Ectodermal cell (in vitro differentiated cells): ENCODE results near the gene KDM5B.
"Not testable (repeated sequence)": the region's sequence is repeated elsewhere in the genome, so short reads cannot be mapped to it uniquely, and the experiment has no call there.

Source experiments
- H3K27ac ChIP-seq: 2 replicates; pipeline ENCODE4 v1.7.0; 2013; ENCODE audit warnings: mild to moderate bottlenecking, low read depth, low read length; ENCODE audit not compliant: insufficient read depth, poor library complexity, severe bottlenecking
- H3K27me3 ChIP-seq: 2 replicates; pipeline ENCODE4 v1.7.0; 2013; ENCODE audit warnings: mild to moderate bottlenecking, low read length; ENCODE audit not compliant: insufficient read depth, control insufficient read depth, poor library complexity, severe bottlenecking
- H3K36me3 ChIP-seq: one replicate; pipeline ENCODE4 v1.7.0; 2013; ENCODE audit warnings: low read length; ENCODE audit not compliant: control insufficient read depth, insufficient read depth
- H3K4me1 ChIP-seq: one replicate; pipeline ENCODE4 v1.7.0; 2013; ENCODE audit warnings: low read length; ENCODE audit not compliant: control insufficient read depth, insufficient read depth
- H3K4me3 ChIP-seq: 2 replicates; pipeline ENCODE4 v1.7.0; 2013; ENCODE audit warnings: low read depth, low read length, control low read depth; ENCODE audit not compliant: insufficient read depth
- H3K9me3 ChIP-seq: 2 replicates; pipeline ENCODE4 v1.7.0; 2013; ENCODE audit warnings: mild to moderate bottlenecking, low read length, moderate library complexity; ENCODE audit not compliant: control insufficient read depth
- WGBS, 2 experiments: methylation state at CpG; one replicate each; pipeline ENCODE4 v1.1.7; 2013; ENCODE audit warnings: missing lambda C conversion rate in 2 of 2; 5-methylcytosine and 5-hydroxymethylcytosine counted together

Gene KDM5B

DNA sequence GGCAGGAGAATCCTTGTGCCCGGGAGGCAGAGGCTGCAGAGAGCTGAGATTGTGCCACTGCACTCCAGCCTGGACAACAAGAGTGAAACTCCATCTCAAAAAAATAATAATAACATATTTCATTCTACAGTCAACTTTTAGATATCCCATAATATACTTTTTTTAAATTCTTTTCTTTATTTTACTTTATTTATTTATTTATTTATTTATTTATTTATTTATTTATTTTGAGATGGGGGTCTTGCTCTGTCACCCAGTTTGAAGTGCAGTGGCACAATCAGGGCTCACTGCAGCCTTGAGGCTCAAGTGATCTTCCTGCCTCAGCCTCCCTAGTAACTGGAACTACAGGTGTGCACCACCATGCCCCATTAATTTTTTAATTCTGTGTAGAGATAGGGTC, 94.0 kb downstream of the KDM5B start:
- 90 to 93% methylated on average over 1 of the region's 1 CpG for WGBS, 2 experiments
- H3K27me3 ChIP-seq, result peaks cover 29% of the 10 kb centered on the region

GRCh38 chr1:202713110-202713509, 95.1 kb downstream of the KDM5B start:
- Histone ChIP-seq H3K4me3 (no peak overlapping the region), H3K27me3 (peaks cover 40% of the 10 kb centered on the region), H3K27ac (no peak overlapping the region), H3K36me3 (no peaks in the 10 kb centered on the region), H3K4me1 (peaks cover 23% of the 10 kb centered on the region), H3K9me3 (no peaks in the 10 kb centered on the region)
- WGBS, 2 experiments, result 45 to 49% methylated on average over 4 of the region's 4 CpGs

More for the DNA sequence above, 94.0 kb downstream of the KDM5B start:
- not testable (repeated sequence) for H3K9me3 ChIP-seq, H3K4me3 ChIP-seq, H3K36me3 ChIP-seq, H3K27ac ChIP-seq
- peaks cover 21% of the 10 kb centered on the region for H3K4me1 ChIP-seq

DNA sequence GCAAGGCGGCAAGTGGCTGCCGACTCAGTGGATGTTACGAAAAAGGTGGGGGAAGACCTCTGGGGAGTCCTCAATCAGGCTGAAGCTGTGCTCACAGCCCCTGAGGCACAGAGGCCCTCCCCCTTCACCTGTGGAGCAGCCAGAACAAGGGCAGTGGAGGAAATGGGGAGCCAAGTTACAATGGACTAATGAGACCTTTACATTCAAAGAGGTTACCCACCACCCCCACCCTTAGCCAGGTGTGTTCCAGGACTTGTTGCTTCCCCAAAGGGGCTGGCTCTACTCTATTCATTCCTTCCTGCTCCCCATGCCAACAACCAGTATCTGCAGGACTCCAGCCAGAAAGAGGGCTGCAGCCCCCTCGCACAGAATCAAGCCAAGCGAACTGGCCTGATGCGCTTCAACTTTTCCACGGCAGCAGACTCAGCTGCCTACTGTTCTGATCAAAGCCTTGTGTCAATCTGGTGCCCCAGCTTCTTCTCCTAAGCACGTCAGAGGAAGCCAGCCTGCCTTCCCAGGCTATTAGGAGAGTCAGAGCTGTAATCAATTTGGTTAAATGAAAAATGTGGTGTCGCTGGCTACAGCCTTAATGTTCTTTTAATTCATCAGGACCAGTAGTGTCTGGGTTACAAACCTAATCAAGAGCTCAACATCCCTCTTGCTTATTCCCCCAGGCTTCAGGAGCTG, 96.1 kb downstream of the KDM5B start:
- no peak overlapping the region for H3K4me3 ChIP-seq
- H3K27ac ChIP-seq, result no peak overlapping the region
- H3K36me3 ChIP-seq, result no peaks in the 10 kb centered on the region
- WGBS, 2 experiments, result 42 to 48% methylated on average over 9 of the region's 9 CpGs
- H3K4me1 ChIP-seq, result peaks cover 23% of the 10 kb centered on the region
- H3K9me3 ChIP-seq, result no peaks in the 10 kb centered on the region
- H3K27me3 ChIP-seq, result peaks cover 50% of the 10 kb centered on the region

- H3K27me3 ChIP-seq, result peaks cover 56% of the 10 kb centered on the region
- no peaks in the 10 kb centered on the region for H3K36me3 ChIP-seq
- peaks cover 24% of the 10 kb centered on the region for H3K4me1 ChIP-seq
- no peak within 1 kb of the TSS for H3K27ac ChIP-seq
- H3K4me3 ChIP-seq, result peak within 1 kb of the TSS; percentile 41
- no peaks in the 10 kb centered on the region for H3K9me3 ChIP-seq
- WGBS, 2 experiments, result 4% methylated on average over 63 to 64 of the region's 64 CpGs
Observed at GRCh38 chr1:202710070-202711045, 97.9 kb downstream of the KDM5B start, which contains the start of gene SYT2. TSS of gene SYT2 (minus strand) at chr1:202710454. CDS start at chr1:202605772, 104,682 bp downstream.

DNA sequence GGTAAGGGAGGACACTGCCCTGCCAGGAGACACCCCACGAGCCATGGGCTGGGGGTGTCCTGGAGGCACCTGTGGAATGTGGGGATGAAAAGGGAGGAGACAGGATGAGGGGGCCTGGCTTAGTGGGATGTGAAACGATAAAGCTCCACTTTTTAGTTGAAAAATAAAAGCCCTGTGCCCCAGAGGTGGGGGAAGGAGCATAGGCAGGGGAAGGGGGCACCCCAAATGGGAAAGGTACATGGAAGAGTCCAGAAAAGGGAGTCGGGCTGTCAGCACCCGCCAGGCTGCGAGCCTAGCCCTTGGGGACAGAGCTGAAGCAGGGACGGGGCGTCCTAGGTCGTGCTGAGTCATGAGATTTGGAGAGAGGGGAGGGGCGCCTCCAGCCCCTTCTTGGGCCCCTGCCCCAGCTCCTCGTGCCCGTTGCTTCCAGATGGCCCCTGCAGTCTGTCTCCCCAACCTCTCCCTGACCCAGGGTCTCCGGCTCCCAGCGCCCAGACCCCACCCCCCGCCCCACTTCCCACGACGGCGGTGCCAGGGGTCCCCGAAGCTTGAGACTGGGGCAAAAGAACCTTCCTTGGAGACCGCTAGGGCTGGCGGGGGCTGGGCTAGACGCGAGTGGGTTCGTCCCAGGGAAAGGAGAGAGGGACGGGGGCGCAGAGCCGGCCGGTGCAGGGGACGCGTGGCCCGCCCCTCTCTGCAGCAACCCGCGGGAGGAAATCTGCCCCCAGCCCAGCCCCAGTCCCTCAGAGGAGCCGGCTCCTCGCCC, 98.8 kb downstream of the KDM5B start:
- peaks cover 56% of the 10 kb centered on the region for H3K27me3 ChIP-seq
- H3K4me3 ChIP-seq, result peak overlapping the region; percentile 41
- no peak overlapping the region for H3K27ac ChIP-seq
- H3K36me3 ChIP-seq, result no peaks in the 10 kb centered on the region
- no peaks in the 10 kb centered on the region for H3K9me3 ChIP-seq
- H3K4me1 ChIP-seq, result peaks cover 32% of the 10 kb centered on the region
- 4% methylated on average over 34 of the region's 34 CpGs for WGBS, 2 experiments

- H3K9me3 ChIP-seq, result no peaks in the 10 kb centered on the region
- H3K36me3 ChIP-seq, result no peaks in the 10 kb centered on the region
- H3K4me3 ChIP-seq, result peak overlapping the region; percentile 41
- 78 to 79% methylated on average over 12 of the region's 12 CpGs for WGBS, 2 experiments
- peaks cover 63% of the 10 kb centered on the region for H3K27me3 ChIP-seq
- no peak overlapping the region for H3K27ac ChIP-seq
- H3K4me1 ChIP-seq, result peaks cover 37% of the 10 kb centered on the region
Observed at GRCh38 chr1:202708456-202709275, 99.6 kb downstream of the KDM5B start.

DNA sequence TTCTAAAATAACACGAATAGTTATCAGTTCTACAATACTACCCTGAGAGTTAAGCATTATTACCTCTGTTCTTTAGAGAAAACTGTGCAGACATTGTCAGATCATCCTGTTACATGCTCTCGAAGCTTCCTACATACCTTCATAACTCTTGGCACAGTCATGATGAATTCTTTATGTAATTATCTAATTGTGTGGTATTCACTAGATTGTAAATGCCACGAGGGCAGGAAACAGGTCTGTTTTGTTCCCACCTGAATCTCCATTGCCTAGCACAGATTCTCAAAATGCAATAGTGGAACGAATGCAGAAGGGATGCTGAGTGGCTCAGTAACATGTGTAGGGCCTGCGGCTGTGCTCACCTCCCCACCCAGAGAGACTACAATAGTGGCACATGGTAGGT, 101.4 kb downstream of the KDM5B start:
- Histone ChIP-seq H3K27ac (no peak overlapping the region), H3K4me1 (peaks cover 35% of the 10 kb centered on the region), H3K4me3 (no peak overlapping the region), H3K9me3 (no peaks in the 10 kb centered on the region), H3K27me3 (peaks cover 60% of the 10 kb centered on the region), H3K36me3 (no peaks in the 10 kb centered on the region)
- 90% methylated on average over 5 of the region's 5 CpGs for WGBS, 2 experiments

DNA sequence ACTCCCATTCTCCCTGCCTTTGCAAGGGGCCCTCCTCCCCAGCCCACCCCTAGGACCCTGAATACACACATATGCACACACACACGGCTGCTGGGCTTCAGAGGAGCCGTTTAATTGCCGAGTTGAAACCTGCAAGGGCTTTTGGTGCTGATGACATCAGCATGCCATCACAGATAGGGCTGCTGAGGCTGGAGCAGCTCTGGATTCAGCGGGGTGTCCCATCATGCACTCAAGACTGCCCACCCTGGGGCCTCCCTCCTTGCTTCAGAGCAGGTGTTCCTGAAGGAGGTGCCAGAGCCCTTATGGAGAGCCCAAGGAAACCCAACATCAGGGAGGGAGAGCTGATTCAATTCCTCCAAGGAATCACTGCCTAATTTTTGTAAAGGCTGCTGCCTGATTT, 103.6 kb downstream of the KDM5B start:
- Histone ChIP-seq H3K36me3 (no peaks in the 10 kb centered on the region), H3K27ac (no peak overlapping the region), H3K4me1 (peaks cover 33% of the 10 kb centered on the region), H3K27me3 (peaks cover 38% of the 10 kb centered on the region), H3K4me3 (no peak overlapping the region), H3K9me3 (no peaks in the 10 kb centered on the region)
- WGBS, 2 experiments, result 85 to 90% methylated on average over 4 of the region's 4 CpGs

- Histone ChIP-seq H3K4me3 (no peak overlapping the region), H3K4me1 (peaks cover 29% of the 10 kb centered on the region), H3K27ac (no peak overlapping the region), H3K36me3 (no peaks in the 10 kb centered on the region), H3K9me3 (no peaks in the 10 kb centered on the region), H3K27me3 (peaks cover 24% of the 10 kb centered on the region)
- 75 to 98% methylated on average over 1 to 3 of the region's 6 CpGs for WGBS, 2 experiments
Observed at GRCh38 chr1:202703191-202703590, 105.0 kb downstream of the KDM5B start.
